ENCODE measurements around the gene TLCD2. TPM values are rescaled to one million over a fixed set of nuclear protein-coding genes. Genes with fewer than 3 reads are reported as not detected.
A peak's percentile ranks its signal among the peaks of the same experiment; 100 is the strongest.

The TLCD2 gene
- total and polyA plus RNA-seq, 2 of the 13 experiments (the other 11 are each of a cell fraction or from before 2014, with no cell fraction given), result 0.90 to 1.1 TPM

DNA sequence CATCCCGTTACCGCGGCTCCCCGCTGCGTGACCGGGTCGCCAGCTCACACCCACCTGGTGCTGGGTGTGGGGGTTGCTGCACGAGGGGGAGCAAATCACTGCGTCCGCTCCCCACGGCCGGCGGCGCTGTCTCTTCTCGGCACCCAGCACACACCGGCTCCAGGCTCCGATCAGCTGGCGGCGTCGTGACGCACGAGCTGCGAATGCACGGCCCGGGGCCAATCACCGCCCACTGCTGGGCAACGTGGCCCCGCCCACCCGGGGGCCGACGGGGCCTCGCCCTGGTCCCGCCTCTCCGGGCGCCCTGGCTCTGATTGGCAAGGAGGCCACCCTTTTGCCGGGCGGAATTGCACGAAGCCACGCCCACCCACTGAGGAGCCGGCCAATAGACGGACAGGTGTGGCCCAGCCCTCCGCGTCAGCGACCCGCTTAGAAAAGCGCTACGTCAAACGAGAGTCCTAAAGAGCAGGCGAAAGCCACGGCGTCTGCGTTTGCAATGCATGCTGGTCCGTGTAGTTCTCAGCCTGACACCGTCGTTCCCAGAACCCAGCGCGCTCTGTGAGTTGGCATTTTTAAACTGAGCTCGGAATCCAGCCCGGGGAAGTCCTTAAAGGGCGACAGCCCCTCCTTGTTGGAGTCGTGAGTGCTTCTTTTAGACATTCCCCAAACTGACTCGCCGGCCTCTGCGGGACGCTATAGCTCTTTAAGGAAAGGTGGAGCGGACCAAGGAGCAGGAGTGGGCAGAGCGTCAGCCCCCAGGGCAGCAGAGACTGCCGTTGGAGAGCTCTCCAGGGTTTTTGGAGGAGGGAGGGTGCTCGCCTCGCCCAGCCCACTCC lies 6.1 kb upstream of the TLCD2 start (continued):
- TF ChIP-seq ARNTL (CRISPR knock-in tag; IDR thresholded peaks at IDR 0.05) (no peak), NFRKB (IDR thresholded peaks at IDR 0.05) (no peak), GATA4 (IDR thresholded peaks at IDR 0.05; ENCODE audit: borderline replicate concordance, low read depth) (no peak), EP300 (IDR thresholded peaks at IDR 0.05; ENCODE audit: low read depth in 2 of 2, low read length in 2 of 2) (0 out of 4 replicates have a peak, but pooled peaks of 1 of the 2 experiments have one; percentile 45), EP300 (CRISPR knock-in tag; IDR thresholded peaks at IDR 0.05; ENCODE audit: borderline replicate concordance) (no peak; the same call in 1 of the 2 replicates), PAF1 (CRISPR knock-in tag; IDR thresholded peaks at IDR 0.05) (no peak), EZH2 (conservative IDR thresholded peaks at IDR 0.05; ENCODE audit: low read depth, low read length) (no peak), FOXC1 (CRISPR knock-in tag; IDR thresholded peaks at IDR 0.05; ENCODE audit: borderline replicate concordance) (peak; percentile 68; the same call in 1 of the 2 replicates), ZFP41 (CRISPR knock-in tag; IDR thresholded peaks at IDR 0.05; ENCODE audit: borderline replicate concordance) (no peak), TAF15 (IDR thresholded peaks at IDR 0.05; ENCODE audit: low read depth, low read length, poor library complexity, severe bottlenecking) (no peak), GABPA (IDR thresholded peaks at IDR 0.05; ENCODE audit: low read depth, low read length) (no peak), GABPA (CRISPR knock-in tag; IDR thresholded peaks at IDR 0.05; ENCODE audit: low read depth) (peak; percentile 67), ZNF749 (CRISPR knock-in tag; IDR thresholded peaks at IDR 0.05; ENCODE audit: borderline replicate concordance) (no peak; the same call in 1 of the 2 replicates), TARDBP (CRISPR knock-in tag; IDR thresholded peaks at IDR 0.05) (no peak), AHR (CRISPR knock-in tag; IDR thresholded peaks at IDR 0.05) (peak; percentile 72; the same call in 1 of the 2 replicates), HMGXB4 (CRISPR knock-in tag; IDR thresholded peaks at IDR 0.05; ENCODE audit: borderline replicate concordance in 1 of 2, low read depth in 1 of 2) (peak; percentile 17 to 67; a peak in 3 of 4 replicates), CREM (IDR thresholded peaks at IDR 0.05) (peak; percentile 97), CREM (CRISPR knock-in tag; IDR thresholded peaks at IDR 0.05) (no peak; the same call in 1 of the 2 replicates), ZNF788 (CRISPR knock-in tag; IDR thresholded peaks at IDR 0.05; ENCODE audit: borderline replicate concordance) (peak; percentile 74; the same call in 1 of the 2 replicates), ZSCAN12 (CRISPR knock-in tag; IDR thresholded peaks at IDR 0.05) (0 out of 2 replicates have a peak, but pooled peaks have one; percentile 43), NR2F2 (IDR thresholded peaks at IDR 0.05; ENCODE audit: borderline replicate concordance, low read depth) (no peak), PATZ1 (CRISPR knock-in tag; IDR thresholded peaks at IDR 0.05) (peak; percentile 57), TRIM24 (CRISPR knock-in tag; IDR thresholded peaks at IDR 0.05) (no peak), CBX5 (CRISPR knock-in tag; IDR thresholded peaks at IDR 0.05; ENCODE audit: borderline replicate concordance) (peak; percentile 12; the same call in 1 of the 2 replicates)
- TF ChIP-seq, protein P1, sequence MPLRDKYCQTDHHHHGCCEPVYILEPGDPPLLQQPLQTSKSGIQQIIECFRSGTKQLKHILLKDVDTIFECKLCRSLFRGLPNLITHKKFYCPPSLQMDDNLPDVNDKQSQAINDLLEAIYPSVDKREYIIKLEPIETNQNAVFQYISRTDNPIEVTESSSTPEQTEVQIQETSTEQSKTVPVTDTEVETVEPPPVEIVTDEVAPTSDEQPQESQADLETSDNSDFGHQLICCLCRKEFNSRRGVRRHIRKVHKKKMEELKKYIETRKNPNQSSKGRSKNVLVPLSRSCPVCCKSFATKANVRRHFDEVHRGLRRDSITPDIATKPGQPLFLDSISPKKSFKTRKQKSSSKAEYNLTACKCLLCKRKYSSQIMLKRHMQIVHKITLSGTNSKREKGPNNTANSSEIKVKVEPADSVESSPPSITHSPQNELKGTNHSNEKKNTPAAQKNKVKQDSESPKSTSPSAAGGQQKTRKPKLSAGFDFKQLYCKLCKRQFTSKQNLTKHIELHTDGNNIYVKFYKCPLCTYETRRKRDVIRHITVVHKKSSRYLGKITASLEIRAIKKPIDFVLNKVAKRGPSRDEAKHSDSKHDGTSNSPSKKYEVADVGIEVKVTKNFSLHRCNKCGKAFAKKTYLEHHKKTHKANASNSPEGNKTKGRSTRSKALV (CRISPR knock-in tag; IDR thresholded peaks at IDR 0.05), result no peak

Measured in HepG2 (cell line).